HepG2 (cell line): ENCODE results near the gene SHISA6. TPM values are rescaled to one million over a fixed set of nuclear protein-coding genes. Genes with fewer than 3 reads are reported as not detected.

Experiments
- ATAC-seq: fragments of 200-7000 bp; cut with Tn5 transposase; 3 replicates; pipeline ENCODE4 v1.9.1; 2020; ENCODE audit warnings: mild to moderate bottlenecking, moderate library complexity
- BruUV-seq: library from RNA; stranded (reverse); fragments of 400-500 nt; replicated peaks from 2 replicates; lab custom pipeline; 2021; lab: Mats Ljungman, UMichigan
- CTCF ChIA-PET: fragments of 300-600 bp; formaldehyde crosslinking; extraction: SDS; loops from one replicate; lab custom pipeline; 2021; ENCODE audit warnings: low total read pairs, inconsistent platforms, low intra/inter-chr PET ratio; lab: Yijun Ruan, JAX
- POLR2A ChIA-PET: fragments of 350-600 bp; sonication (Branson Sonifier 250); formaldehyde crosslinking; loops from one replicate; lab custom pipeline; 2020; ENCODE audit warnings: antibody characterized with exemption, inconsistent platforms; lab: Yijun Ruan, JAX
- DNase-seq: peaks from one replicate; pipeline ENCODE4 v3.0.0-alpha.2; 2015; ENCODE audit warnings: low spot score
- FAIRE-seq: peaks from 3 replicates; lab custom pipeline; 2011; peaks lifted over from hg19 to GRCh38; lab: Jason Lieb, UNC
- H2AFZ ChIP-seq: one replicate; pipeline ENCODE4 v1.6.1; 2011; ENCODE audit warnings: low read length, inconsistent platforms
- H3K27ac ChIP-seq: fragments of 300-600 bp; 3 replicates; pipeline ENCODE4 v1.8.0; 2011; ENCODE audit warnings: mixed run types, mild to moderate bottlenecking, mixed read lengths, low read length, inconsistent platforms; ENCODE audit not compliant: insufficient read depth; ENCODE audit errors: extremely low read length
- H3K27me3 ChIP-seq, 2 experiments: fragments of 200-600 bp in 1 of 2; 2 replicates in 1 of 2; 3 replicates in 1 of 2; pipeline versions ENCODE4 v1.6.0 to v1.8.0; 2011; ENCODE audit warnings: low read length in 2 of 2, mild to moderate bottlenecking in 2 of 2, moderate library complexity in 2 of 2, inconsistent platforms in 1 of 2; ENCODE audit not compliant: insufficient read depth in 2 of 2, control insufficient read depth in 1 of 2
- H3K36me3 ChIP-seq, 2 experiments: fragments of 200-600 bp in 1 of 2; replicated peaks in 1 of 2; 2 replicates in 1 of 2; 3 replicates in 1 of 2; pipeline versions ENCODE4 v1.5.1 to v1.8.0; 2011; ENCODE audit warnings: low read length in 2 of 2, inconsistent platforms in 1 of 2; ENCODE audit not compliant: insufficient read depth in 2 of 2, control insufficient read depth in 1 of 2
- H3K4me1 ChIP-seq: 2 replicates; pipeline ENCODE4 v1.5.1; 2012; ENCODE audit warnings: low read length, inconsistent platforms; ENCODE audit not compliant: insufficient read depth
- H3K4me2 ChIP-seq: 2 replicates; pipeline ENCODE4 v1.6.0; 2011; ENCODE audit warnings: low read depth, low read length, inconsistent platforms
- H3K4me3 ChIP-seq, 3 experiments: fragments of 200-600 bp in 1 of 3; sonication (generic), shearing (Covaris generic) in 1 of 3; replicated peaks in 1 of 3; 2 replicates each; pipeline ENCODE4 v1.5.1; 2011 to 2016; ENCODE audit warnings: low read length in 3 of 3, inconsistent platforms in 2 of 3, low read depth in 2 of 3, mild to moderate bottlenecking in 2 of 3, control low read depth in 1 of 3, mixed read lengths in 1 of 3; ENCODE audit not compliant: insufficient read depth in 1 of 3
- H3K79me2 ChIP-seq: one replicate; pipeline ENCODE4 v1.6.1; 2011; ENCODE audit warnings: low read length, inconsistent platforms; ENCODE audit not compliant: insufficient read depth
- H3K9ac ChIP-seq: 2 replicates; pipeline ENCODE4 v1.6.0; 2011; ENCODE audit warnings: mild to moderate bottlenecking, low read depth, low read length, inconsistent platforms; ENCODE audit not compliant: insufficient read depth
- H3K9me3 ChIP-seq: 2 replicates; pipeline ENCODE4 v1.5.1; 2012; ENCODE audit warnings: mild to moderate bottlenecking, low read length
- H4K20me1 ChIP-seq: 2 replicates; pipeline ENCODE4 v1.6.0; 2011; ENCODE audit warnings: inconsistent platforms, mild to moderate bottlenecking, low read length, moderate library complexity; ENCODE audit not compliant: insufficient read depth
- AFF4 ChIP-seq: sonication (generic); formaldehyde crosslinking; IDR thresholded peaks from 2 replicates; pipeline ENCODE4 v1.4.0; 2020; ENCODE audit warnings: missing genetic modification reagents
- EP300 ChIP-seq, 3 experiments: sonication (generic) in 1 of 3; formaldehyde crosslinking in 1 of 3; IDR thresholded peaks; 2 replicates each; pipeline versions ENCODE4 v1.5.1 to v1.6.1; 2011 to 2020; ENCODE audit warnings: low read depth in 2 of 3, low read length in 2 of 3, borderline replicate concordance in 1 of 3, improper control_type of control experiment in 1 of 3, mild to moderate bottlenecking in 1 of 3, missing genetic modification reagents in 1 of 3, moderate library complexity in 1 of 3
- HMG20A ChIP-seq: IDR thresholded peaks from 2 replicates; pipeline ENCODE4 v1.6.1; 2016; ENCODE audit warnings: borderline replicate concordance
- IKZF4 ChIP-seq: sonication (generic); formaldehyde crosslinking; IDR thresholded peaks from 2 replicates; pipeline ENCODE4 v1.5.1; 2020; ENCODE audit warnings: borderline replicate concordance, mild to moderate bottlenecking, low read depth, missing genetic modification reagents; ENCODE audit errors: not compliant biosample characterization
- KAT7 ChIP-seq: IDR thresholded peaks from 2 replicates; pipeline ENCODE4 v1.6.1; 2018; ENCODE audit warnings: borderline replicate concordance, missing compliant biosample characterization
- NFYB ChIP-seq: sonication (generic); formaldehyde crosslinking; IDR thresholded peaks from 2 replicates; pipeline ENCODE4 v1.4.0; 2020; ENCODE audit warnings: missing genetic modification reagents
- RXRB ChIP-seq: IDR thresholded peaks from 2 replicates; pipeline ENCODE4 v1.6.1; 2016; ENCODE audit warnings: borderline replicate concordance, missing genetic modification reagents, missing compliant biosample characterization
- SNAPC2 ChIP-seq: sonication (generic); formaldehyde crosslinking; IDR thresholded peaks from 2 replicates; pipeline ENCODE4 v1.8.1; 2022; ENCODE audit warnings: mild to moderate bottlenecking, missing genetic modification reagents
- TBX2 ChIP-seq: sonication (generic); formaldehyde crosslinking; IDR thresholded peaks from 2 replicates; pipeline ENCODE4 v1.5.0; 2020; ENCODE audit warnings: missing genetic modification reagents, mild to moderate bottlenecking, borderline replicate concordance
- U2AF1 ChIP-seq: fragments of 200-400 bp; formaldehyde crosslinking; optimal IDR thresholded peaks from 2 replicates; pipeline ENCODE3; 2017; ENCODE audit warnings: mild to moderate bottlenecking, low read depth, low read length
- YEATS2 ChIP-seq: sonication (generic); formaldehyde crosslinking; IDR thresholded peaks from 2 replicates; pipeline ENCODE4 v1.4.0; 2020; ENCODE audit warnings: missing genetic modification reagents, borderline replicate concordance
- ZEB1 ChIP-seq: IDR thresholded peaks from 2 replicates; pipeline ENCODE4 v1.6.1; 2012; ENCODE audit warnings: mild to moderate bottlenecking, low read depth, inconsistent platforms; ENCODE audit not compliant: insufficient replicate concordance
- ZNF569 ChIP-seq: sonication (generic); formaldehyde crosslinking; IDR thresholded peaks from 2 replicates; pipeline ENCODE4 v1.5.0; 2020; ENCODE audit warnings: mild to moderate bottlenecking, missing genetic modification reagents, moderate library complexity, borderline replicate concordance
- ZNF816 ChIP-seq: sonication (generic); formaldehyde crosslinking; IDR thresholded peaks from 2 replicates; pipeline ENCODE4 v1.8.0; 2022; ENCODE audit warnings: missing genetic modification reagents, mild to moderate bottlenecking, borderline replicate concordance
- ZNF879 ChIP-seq: sonication (generic); formaldehyde crosslinking; IDR thresholded peaks from 2 replicates; pipeline ENCODE4 v1.8.1; 2023; ENCODE audit warnings: missing genetic modification reagents
- WGBS: methylation state at CpG from one replicate; pipeline ENCODE4 v1.1.6; 2017; ENCODE audit warnings: low lambda C conversion rate; 5-methylcytosine and 5-hydroxymethylcytosine counted together
- in situ Hi-C: cut with HindIII; loops from 2 replicates; pipeline ENCODE4 v1.10.0; 2017; ENCODE audit warnings: low pct_unique_long_range_greater_than_20kb; ENCODE audit not compliant: extremely low pct_ligation_motif_present
- intact Hi-C: fragments of 100-400 bp; cut with micrococcal nuclease; formaldehyde crosslinking; loops from one replicate; pipeline ENCODE4 v1.10.0; 2022; ENCODE audit not compliant: unreplicated experiment
- polyA plus RNA-seq, 8 experiments: library from polyadenylated mRNA; depleted of rRNA in 3 of 8; stranded (reverse) in 7 of 8; unstranded in 1 of 8; fragments of >200 nt; fragmentation: Illumina TruSeq in 4 of 8; extraction: Trizol in 4 of 8; gene quantifications; 2 replicates each; pipeline versions ENCODE4 v1.2.1 to v1.2.3, GENCODE V29; 2011 to 2016; ENCODE audit warnings: low read depth in 4 of 8, missing spikeins in 1 of 8, mixed read lengths in 1 of 8; ENCODE audit not compliant: insufficient read depth in 1 of 8
- total RNA-seq, 5 experiments: library from RNA; depleted of rRNA; stranded (reverse); fragments of >200 nt; fragmentation: Illumina TruSeq; extraction: Trizol; gene quantifications; 2 replicates each; pipeline ENCODE4 v1.2.3, GENCODE V29; 2016; ENCODE audit warnings: low read depth in 1 of 5

SHISA6 gene
- total and polyA plus RNA-seq, 2 of the 13 experiments (the other 11 are each of a cell fraction or from before 2014, with no cell fraction given): not detected

GRCh38 chr17:11318207-11318606, 77.2 kb downstream of the SHISA6 start:
- no peak for ATAC-seq
- TF ChIP-seq ZNF816 (CRISPR knock-in tag) (no peak), TBX2 (CRISPR knock-in tag) (no peak), AFF4 (CRISPR knock-in tag) (no peak), SNAPC2 (CRISPR knock-in tag) (no peak), HMG20A (CRISPR knock-in tag) (no peak), ZNF569 (CRISPR knock-in tag) (no peak), ZEB1 (no peak), IKZF4 (CRISPR knock-in tag) (no peak), NFYB (CRISPR knock-in tag) (no peak), U2AF1 (no peak), EP300 (IDR thresholded peaks at IDR 0.05; ENCODE audit: low read depth in 2 of 2, low read length in 2 of 2) (no peak), EP300 (CRISPR knock-in tag; IDR thresholded peaks at IDR 0.05; ENCODE audit: borderline replicate concordance) (no peak), KAT7 (CRISPR knock-in tag) (no peak), ZNF879 (CRISPR knock-in tag) (no peak), YEATS2 (CRISPR knock-in tag) (no peak), RXRB (CRISPR knock-in tag) (no peak)
- Histone ChIP-seq H3K27me3 (no peaks in the 10 kb centered on the region; a peak in 1 of 5 replicates), H2AFZ (no peak overlapping the region), H3K4me1 (no peaks in the 10 kb centered on the region), H3K27ac (no peak overlapping the region), H3K4me2 (no peak overlapping the region), H3K36me3 (no peaks in the 10 kb centered on the region), H3K4me3 (no peak overlapping the region), H4K20me1 (no peaks in the 10 kb centered on the region), H3K79me2 (no peaks in the 10 kb centered on the region), H3K9me3 (no peaks in the 10 kb centered on the region), H3K9ac (no peak overlapping the region)
- DNase-seq: no peak
- CTCF ChIA-PET: no interaction called here
- in situ Hi-C loops: no loop called here
- BruUV-seq: no TSS peak
- intact Hi-C loops: no loop called here
- POLR2A ChIA-PET: no interaction called here
- WGBS: 21% methylated on average over 5 of the region's 5 CpGs
- FAIRE-seq: no peak
